NCI-H345 (cell line): ENCODE results near the gene PTMS.
A peak's percentile ranks its signal among the peaks of the same experiment; 100 is the strongest.

ENCODE experiments used
- DNase-seq: peaks from one replicate; lab custom pipeline; 2025; lab: John Stamatoyannopoulos, UW

Gene PTMS

DNA sequence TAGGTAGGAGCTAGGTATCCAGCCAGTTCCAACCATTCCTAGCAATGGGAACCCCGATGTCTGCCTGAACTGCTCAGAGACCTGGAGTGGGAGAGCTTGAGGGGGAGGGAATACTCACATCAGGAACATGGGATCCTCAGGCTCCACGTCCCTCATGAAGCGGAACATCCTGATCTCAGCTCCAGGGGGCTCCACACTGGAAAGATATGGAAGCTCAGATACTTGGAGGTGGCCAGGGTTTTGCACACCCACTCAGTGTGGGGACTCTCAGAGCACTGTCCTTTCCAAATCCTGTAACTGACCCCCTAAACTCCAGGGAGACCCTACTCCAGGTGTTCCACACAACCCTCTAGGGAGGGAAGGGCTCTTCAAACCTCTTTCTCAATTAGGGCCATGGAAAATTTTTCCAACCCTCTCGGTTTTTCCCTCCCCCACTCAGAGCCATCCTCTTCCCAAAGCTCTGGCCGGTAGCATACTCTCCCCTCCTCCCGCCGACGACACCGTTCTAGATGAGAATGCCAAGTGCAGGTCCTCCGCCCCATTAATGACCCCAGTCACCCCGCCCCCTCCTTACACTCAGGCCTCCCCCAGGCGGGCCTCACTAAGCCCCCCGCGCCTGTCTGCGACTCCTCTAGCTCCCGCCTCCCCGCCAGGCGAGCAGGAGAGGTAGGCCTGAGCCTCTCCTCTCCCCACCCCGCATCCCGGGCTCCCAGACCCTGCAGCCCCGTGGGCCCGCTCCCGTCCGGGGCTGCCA lies 13.8 kb upstream of the PTMS start:
- DNase-seq: no peak

- peak; percentile 98 for DNase-seq
These were observed 13.0 kb upstream of the PTMS start, which contains the start of gene MLF2 for GRCh38 chr12:6752921-6753771. Gene MLF2 (minus strand): TSS chr12:6753141. CDS start chr12:6752334, 807 bp downstream.

DNA sequence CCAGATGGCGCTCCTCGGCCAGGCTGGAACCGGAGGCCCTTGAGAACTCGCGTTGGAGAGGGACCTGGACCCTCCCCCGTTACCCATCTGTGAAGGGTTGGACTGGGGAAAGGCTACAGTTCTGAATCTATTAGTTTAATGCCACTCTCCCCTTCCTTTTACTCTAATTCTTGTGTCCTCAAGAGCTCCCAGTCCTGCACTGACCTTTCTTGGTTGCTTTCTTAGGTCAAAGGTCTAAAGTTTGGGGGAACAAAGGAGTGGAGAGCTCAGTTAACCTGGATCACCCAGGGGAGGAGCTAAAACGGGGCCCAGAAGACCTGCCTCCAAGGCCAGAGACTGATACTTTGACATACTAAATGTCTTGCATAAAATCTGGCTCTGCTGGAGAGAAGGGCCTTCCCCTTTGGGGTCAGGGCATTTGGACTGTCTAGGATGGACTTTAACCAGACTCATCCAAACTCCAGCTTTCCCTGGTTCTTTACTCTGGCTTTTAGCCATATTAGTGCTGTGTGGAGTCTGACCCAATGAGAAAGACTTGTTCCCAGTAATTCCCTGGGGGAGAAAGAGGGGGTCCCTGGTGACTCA lies 12.3 kb upstream of the PTMS start:
- no peak for DNase-seq

GRCh38 chr12:6754411-6754810 lies 11.8 kb upstream of the PTMS start:
- DNase-seq: no peak

DNA sequence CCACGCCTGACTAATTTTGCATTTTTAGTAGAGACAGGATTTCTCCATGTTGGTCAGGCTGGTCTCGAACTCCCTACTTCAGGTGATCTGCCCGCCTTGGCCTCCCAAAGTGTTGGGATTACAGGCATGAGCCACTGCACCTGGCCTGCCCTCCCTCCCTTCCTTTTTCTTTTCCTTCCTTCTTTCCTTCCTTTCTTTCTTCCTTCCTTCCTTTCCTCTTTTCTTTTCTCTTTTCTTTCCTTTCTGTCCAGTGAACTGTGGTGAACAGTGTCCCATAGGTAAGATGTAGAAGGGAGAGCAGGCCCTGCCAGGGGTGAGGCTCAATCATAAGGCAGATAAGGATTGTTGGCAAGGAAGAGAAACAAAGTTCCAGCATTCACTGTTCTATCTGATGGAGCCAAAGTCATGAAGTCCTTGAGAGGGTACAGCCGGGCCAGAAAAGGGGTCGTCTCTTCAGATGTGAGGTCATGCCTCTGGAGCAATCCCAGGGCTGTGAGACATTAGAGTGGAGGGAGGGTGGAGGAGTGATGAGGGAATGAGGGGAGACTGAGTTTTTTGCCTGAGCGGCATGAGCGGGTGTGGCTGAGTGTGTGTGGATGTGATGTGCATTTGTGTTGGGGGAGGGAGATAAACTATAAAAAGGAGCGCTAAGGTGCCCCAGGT lies 9.0 kb upstream of the PTMS start:
- DNase-seq: no peak

DNA sequence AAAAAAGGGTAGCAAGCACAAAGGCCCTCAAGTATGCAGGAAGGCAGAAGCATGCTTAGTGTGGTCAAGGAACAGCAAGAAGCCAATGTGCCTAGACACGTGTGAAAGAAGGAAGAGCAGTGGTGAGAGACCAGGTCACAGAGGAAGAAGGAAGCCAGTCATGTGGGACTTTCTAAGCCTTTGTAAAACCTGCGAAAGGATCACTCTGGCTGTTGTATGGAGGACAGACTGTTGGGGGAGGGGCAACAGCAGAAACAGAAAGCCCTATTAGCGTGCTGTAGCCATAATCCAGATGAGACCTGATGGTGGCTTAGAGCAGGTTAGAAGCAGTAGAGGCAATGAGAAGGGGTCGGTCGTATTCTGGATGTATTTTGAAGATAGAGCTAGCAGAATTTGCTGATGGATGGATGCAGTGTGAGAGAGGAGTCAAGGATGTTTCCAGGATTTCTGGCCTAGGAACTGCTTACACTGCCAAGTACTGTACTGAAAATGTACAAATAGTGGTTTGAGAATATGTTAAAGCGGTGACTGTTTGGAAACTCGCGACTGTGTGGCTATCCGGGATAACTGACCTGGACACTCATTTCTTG lies 7.6 kb upstream of the PTMS start:
- no peak for DNase-seq

GRCh38 chr12:6759741-6760140 lies 6.4 kb upstream of the PTMS start:
- DNase-seq: no peak

DNA sequence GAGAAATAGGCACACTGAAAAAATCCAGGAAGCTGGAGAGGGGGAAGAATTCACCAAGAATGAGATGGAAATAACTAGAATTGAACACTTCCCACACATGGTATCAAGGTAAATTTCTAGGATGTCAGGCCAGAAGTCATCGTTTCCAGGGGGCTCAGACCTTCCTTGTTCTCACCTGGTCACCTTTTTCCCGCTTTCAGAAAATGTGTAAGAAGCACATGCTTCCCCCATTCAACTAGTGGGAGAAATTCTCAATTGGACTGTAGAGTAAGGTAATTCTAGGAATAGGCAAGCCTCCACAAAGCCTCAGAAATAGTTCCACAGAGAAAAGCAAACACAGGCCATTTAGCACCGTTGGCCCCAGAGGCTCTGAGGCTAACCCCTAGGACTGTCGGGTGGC lies 2.8 kb upstream of the PTMS start:
- DNase-seq: no peak

DNA sequence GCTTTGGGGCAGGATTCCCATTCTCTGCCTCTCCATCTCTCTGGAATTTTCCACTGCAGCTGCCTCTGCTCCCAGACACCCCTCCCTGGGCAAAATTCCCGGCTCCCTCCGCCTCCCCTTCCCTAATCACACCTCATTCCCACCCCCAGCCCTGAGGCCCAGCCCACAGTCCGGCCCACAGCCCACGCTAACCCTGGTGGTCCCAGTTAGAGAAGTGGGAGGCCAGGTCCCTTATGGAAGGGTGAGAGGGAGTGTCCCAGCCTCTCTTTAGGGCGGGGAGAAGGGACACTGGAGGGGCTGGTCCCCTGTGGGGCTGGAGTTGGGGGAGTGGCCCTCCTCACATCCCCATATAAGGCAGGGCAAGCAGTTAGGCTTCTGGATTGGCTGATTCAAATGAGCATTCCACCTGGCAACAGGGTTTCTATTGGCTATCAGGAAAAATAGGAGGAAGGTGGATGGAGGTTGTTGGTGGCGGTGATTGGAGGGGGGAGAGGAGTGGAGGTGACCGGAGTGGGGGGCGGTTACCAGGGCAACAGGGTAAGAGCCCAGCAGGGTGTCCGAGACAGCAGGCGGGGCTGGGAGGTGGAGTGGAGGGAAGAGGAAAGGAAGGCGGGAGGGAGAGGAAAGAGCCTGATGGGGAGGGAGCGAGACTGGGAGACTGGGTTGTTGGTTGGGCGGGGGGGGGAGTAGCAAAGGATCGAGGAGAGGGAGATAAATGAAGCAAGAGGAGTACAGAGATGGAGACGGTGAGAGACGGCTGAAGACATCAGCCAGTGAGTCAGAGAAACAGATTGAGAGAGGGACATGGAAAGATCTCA lies 1.9 kb upstream of the PTMS start:
- DNase-seq: peak; percentile 99

- peak; percentile 65 for DNase-seq
These were observed 1.0 kb upstream of the PTMS start for GRCh38 chr12:6765048-6765633.

DNA sequence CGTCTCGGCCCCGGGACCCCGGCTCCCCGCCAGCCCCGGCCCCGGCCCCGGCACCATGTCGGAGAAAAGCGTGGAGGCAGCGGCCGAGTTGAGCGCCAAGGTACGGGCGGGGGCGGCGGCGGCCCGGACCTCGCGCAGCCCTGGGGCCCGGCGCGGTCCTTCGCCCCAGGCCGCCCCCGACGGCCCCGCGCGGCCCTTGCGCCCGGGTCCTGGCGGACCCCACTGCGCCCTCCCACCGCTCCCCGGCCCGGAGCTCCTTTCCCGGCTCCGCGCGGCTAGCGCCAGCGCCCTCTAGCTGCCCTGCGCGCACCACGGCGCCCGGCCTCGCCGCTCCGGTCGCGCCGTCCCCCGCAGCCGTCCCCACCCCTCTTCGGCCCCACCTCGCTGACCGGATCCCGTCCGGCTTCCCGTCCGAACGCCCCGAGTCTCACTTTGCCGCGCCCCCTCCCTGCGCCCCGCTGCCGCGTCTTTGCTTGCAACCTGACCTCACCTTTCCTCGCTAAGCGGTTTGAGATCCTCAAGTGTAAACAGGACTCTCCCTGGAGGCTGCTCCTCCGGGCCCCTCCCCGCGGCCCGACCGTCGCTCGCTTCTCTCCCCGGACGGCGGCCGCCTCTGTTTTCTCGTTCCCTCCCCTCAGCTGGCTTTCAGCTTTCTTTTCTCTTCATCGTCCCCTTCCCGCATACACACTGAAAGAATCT lies 637 bp downstream of the PTMS start:
- peak; percentile 70 for DNase-seq

DNA sequence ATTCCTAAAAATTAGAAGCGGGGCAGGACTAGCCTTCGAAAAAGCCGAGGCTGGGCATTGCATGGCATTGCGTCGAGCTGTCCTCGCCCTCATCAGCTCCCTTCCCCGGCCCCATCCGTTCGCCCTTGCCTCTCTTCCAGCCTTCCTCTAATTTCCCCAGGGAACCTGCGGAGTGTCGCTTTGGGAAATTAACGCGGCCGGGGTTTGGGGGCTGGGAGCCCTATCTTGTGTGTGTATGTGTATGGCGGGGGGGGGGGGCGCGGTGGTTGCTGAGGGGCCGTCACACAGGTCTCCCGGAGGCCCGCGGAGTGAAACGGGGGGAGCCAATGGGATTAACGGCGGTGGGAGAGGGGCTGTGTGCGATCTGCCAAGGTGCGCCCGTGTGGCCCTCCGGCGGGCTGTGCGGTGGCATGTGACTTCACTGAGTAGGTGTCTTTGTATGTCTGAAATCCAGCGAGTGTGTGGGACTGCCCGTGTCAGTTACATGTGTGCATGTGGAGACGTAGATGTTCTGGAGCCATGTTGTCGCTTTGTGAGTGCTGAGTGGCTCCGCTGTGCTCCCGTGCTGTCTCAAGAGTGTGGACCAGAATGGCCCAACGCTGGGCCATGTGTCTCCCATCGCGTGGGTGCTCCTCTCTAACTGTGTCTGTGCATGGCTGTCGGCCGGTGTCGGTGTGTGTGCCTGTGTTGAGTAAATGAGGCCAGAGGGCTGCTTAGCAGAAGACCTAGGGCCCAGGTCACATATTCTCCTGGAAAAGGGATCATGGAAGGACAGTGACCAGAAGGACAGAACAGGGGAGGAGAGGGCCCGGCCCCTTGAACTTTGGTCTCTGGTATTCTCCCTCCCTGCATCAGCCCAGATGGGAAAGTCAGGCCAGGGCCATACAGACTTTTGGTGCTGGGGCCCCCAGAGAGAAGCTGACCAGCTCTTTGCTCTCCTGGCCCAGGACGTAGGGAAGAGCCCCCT lies 1.5 kb downstream of the PTMS start:
- no peak for DNase-seq

DNA sequence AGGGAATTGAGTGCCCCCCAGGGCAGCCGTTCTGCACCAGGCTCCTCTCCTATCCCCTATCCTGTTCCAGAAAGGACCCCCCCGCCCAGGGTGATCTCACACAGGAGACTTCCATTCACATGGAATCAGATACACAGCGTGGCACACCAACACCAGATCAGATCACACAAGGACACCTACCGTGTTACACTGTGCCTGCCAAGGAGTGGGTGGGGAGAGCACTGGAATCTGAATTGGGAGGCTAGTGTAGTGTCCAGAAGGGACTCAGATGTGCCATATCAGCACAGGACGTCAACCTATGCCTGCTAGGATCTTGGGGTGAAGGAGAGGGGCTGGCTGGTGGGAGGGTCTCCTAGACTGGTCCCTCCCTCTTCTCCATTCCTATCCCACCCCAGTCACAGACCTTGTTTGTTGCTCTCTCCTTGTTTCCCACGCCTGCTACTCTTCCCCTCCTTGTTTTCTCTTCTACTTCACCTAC lies 2.3 kb downstream of the PTMS start:
- DNase-seq: no peak

GRCh38 chr12:6768990-6769389 lies 2.8 kb downstream of the PTMS start:
- peak; percentile 31 for DNase-seq

GRCh38 chr12:6769666-6770065 lies 3.5 kb downstream of the PTMS start:
- no peak for DNase-seq

- no peak for DNase-seq
These were observed 3.9 kb downstream of the PTMS start for GRCh38 chr12:6770094-6770493.

GRCh38 chr12:6770600-6770999 lies 4.4 kb downstream of the PTMS start:
- no peak for DNase-seq

DNA sequence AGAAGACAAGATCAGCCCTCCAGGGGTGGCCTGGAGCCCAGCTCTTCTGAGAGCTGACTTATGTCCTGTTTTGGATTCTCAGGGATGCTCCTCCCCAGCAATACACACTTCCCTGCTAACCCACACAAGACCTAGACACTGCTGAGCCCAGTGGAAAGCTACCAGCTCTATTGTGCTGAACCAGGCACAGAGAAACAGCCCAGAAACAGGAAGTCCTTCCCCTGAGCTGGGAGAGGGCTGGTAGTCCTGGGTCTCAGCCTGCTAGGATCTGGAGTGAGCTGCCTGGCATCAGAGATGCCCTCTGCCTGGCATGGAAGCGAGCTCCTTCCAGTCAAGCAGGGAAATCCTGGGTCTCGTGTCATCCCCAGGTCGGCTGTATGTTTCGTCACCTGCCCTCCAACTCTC lies 4.9 kb downstream of the PTMS start:
- no peak for DNase-seq
